Fibroblast of villous mesenchyme (primary cell): ENCODE measurements around the gene CPSF3. TPM values are rescaled to one million over a fixed set of nuclear protein-coding genes. Genes with fewer than 3 reads are reported as not detected.

Source experiments
- DNase-seq: peaks from one replicate; pipeline ENCODE4 v3.0.0-alpha.2; 2010; ENCODE audit warnings: low read depth
- H3K4me3 ChIP-seq: 2 replicates; pipeline ENCODE4 v1.5.1; 2011; ENCODE audit warnings: low read depth, mild to moderate bottlenecking, low read length
- total RNA-seq: library from RNA; depleted of rRNA; stranded (reverse); fragments of >200 nt; gene quantifications from 2 replicates; pipeline ENCODE4 v1.2.3, GENCODE V29; 2012
- TF ChIP-seq, protein P1 (sequence below): IDR thresholded peaks from 2 replicates; pipeline ENCODE4 v1.5.1; 2012; ENCODE audit warnings: low read depth, mild to moderate bottlenecking, low read length; ENCODE audit not compliant: insufficient read depth

Gene CPSF3
- total RNA-seq, 1 donor, result 68.2 TPM

- no peak for DNase-seq
- TF ChIP-seq, protein P1, sequence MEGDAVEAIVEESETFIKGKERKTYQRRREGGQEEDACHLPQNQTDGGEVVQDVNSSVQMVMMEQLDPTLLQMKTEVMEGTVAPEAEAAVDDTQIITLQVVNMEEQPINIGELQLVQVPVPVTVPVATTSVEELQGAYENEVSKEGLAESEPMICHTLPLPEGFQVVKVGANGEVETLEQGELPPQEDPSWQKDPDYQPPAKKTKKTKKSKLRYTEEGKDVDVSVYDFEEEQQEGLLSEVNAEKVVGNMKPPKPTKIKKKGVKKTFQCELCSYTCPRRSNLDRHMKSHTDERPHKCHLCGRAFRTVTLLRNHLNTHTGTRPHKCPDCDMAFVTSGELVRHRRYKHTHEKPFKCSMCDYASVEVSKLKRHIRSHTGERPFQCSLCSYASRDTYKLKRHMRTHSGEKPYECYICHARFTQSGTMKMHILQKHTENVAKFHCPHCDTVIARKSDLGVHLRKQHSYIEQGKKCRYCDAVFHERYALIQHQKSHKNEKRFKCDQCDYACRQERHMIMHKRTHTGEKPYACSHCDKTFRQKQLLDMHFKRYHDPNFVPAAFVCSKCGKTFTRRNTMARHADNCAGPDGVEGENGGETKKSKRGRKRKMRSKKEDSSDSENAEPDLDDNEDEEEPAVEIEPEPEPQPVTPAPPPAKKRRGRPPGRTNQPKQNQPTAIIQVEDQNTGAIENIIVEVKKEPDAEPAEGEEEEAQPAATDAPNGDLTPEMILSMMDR, result no peak
- no peak overlapping the region for H3K4me3 ChIP-seq
Observed at GRCh38 chr2:9483107-9483506, 59.7 kb downstream of the CPSF3 start.

- TF ChIP-seq, protein P1, result no peak
- H3K4me3 ChIP-seq, result no peak overlapping the region
- no peak for DNase-seq
Observed at GRCh38 chr2:9484533-9484932, 61.1 kb downstream of the CPSF3 start.

- TF ChIP-seq, protein P1, result no peak
- DNase-seq, result no peak
- no peak overlapping the region for H3K4me3 ChIP-seq
Observed at GRCh38 chr2:9488583-9489547, 65.4 kb downstream of the CPSF3 start.

GRCh38 chr2:9490789-9491188 is 67.3 kb downstream of the CPSF3 start:
- TF ChIP-seq, protein P1, result no peak
- H3K4me3 ChIP-seq, result no peak overlapping the region
- DNase-seq, result no peak

GRCh38 chr2:9492927-9493326 is 69.5 kb downstream of the CPSF3 start:
- TF ChIP-seq, protein P1, result no peak
- H3K4me3 ChIP-seq, result no peak overlapping the region
- no peak for DNase-seq

DNA sequence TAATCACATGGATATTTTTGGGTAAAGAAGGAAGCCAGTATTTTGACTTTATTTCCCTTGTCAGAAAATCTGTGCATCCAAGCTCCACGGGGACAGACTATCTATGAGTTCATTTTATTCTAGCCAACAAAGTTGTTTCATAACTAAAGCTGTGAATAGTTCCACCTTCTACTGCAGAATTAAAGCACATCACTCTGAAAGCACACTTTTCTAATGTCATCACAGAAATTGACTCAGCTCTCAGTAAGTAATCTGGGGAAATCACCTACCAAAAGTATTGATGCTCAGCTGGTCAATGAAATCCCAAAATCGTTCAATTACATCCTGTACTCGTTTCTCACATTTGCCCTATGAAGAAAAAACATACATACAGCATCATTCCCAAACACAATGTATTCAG is 70.0 kb downstream of the CPSF3 start:
- TF ChIP-seq, protein P1, result no peak
- no peak for DNase-seq

More for the DNA sequence above, 70.0 kb downstream of the CPSF3 start:
- no peak overlapping the region for H3K4me3 ChIP-seq
